NCI-H69 (cell line): ENCODE measurements around the gene SSC4D.
A peak's percentile ranks its signal among the peaks of the same experiment; 100 is the strongest.
"Not testable (repeated sequence)": the region's sequence is repeated elsewhere in the genome, so short reads cannot be mapped to it uniquely, and the experiment has no call there.

Experiments used
- DNase-seq: peaks from one replicate; lab custom pipeline; 2025; lab: John Stamatoyannopoulos, UW

SSC4D gene

DNA sequence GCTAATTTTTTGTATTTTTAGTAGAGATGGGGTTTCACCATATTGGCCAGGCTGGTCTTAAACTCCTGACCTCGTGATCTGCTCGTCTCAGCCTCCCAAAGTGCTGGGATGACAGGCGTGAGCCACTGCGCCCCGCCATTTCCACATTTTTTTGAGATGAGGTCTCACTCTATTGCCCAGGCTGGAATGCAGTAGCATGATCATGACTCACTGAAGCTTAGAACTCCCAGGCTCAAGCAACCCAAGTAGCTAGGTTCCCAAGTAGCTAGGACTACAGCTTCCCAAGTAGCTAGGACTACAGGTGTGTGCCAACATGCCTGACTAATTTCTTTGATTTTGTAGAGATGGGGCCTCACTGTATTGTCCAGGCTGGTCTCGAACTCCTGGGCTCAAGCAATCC is 11.6 kb upstream of the SSC4D start:
- DNase-seq: not testable (repeated sequence)

DNA sequence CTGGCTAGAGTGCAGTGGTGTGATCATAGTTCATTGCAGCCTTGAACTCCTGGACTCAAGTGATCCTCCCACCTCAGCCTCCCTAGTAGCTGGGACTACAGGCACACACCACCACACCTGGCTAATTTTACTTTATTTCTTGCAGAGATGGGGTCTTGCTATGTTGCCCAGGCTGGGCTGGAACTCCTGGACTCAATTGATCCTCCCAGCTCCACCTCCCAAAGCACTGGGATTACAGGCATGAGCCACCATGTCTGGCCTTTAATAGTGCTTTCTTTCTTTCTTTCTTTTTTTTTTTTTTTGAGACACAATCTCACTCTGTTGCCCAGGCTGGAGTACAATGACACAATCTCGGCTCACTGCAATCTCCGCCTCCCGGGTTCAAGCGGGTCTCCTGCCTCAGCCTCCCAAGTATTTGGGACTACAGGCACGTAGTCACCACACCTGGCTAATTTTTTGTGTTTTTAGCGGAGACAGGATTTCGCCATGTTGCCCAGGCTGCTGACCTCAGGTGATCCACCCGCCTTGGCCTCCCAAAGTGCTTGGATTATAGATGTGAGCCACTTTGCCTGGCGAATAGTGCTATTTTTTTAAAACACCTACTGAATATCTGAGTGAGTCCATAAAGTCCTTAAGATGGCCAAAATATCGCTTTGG is 8.3 kb upstream of the SSC4D start:
- DNase-seq: not testable (repeated sequence)

DNA sequence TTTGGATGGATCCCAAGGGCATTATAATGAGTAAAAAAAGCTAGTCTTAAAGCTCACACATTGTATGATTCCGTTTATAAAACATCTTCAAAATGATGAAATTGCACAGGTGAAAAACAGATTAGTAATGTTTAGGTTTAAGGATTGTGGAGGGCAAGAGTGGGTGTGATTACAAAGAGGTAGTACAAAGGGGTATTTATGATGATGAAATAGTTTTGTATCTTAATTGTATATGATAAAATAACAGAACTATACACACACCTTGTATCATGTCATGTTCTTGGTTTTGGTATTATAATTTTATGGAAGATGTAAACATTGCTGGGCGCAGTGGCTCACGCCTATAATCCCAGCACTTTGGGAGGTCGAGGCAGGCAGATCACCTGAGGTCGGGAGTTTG is 2.8 kb upstream of the SSC4D start:
- DNase-seq: no peak

- no peak for DNase-seq
Observed at GRCh38 chr7:76411626-76412025, 2.1 kb upstream of the SSC4D start.

GRCh38 chr7:76408121-76408560 is 1.4 kb downstream of the SSC4D start:
- no peak for DNase-seq

- DNase-seq: no peak
Observed at GRCh38 chr7:76407718-76408117, 1.8 kb downstream of the SSC4D start.

DNA sequence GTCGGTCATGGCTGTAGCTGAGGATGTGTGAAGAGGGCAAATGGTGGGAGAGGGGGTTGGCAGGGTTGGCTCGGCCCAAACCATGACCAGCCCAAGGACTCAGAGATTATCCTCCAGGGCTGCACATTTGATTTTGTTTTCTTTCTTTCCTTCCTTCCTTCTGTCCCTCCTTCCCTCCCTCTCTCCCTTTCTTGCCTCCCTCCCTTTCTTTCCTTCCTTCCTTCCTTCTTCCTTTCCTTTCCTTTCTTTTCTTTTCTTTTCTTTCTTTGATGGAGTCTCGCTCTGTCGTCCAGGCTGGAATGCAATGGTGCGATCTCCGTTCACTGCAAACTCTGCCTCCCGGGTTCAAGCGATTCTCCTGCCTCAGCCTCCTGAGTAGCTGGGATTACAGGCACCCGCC is 3.8 kb downstream of the SSC4D start:
- DNase-seq: no peak

DNA sequence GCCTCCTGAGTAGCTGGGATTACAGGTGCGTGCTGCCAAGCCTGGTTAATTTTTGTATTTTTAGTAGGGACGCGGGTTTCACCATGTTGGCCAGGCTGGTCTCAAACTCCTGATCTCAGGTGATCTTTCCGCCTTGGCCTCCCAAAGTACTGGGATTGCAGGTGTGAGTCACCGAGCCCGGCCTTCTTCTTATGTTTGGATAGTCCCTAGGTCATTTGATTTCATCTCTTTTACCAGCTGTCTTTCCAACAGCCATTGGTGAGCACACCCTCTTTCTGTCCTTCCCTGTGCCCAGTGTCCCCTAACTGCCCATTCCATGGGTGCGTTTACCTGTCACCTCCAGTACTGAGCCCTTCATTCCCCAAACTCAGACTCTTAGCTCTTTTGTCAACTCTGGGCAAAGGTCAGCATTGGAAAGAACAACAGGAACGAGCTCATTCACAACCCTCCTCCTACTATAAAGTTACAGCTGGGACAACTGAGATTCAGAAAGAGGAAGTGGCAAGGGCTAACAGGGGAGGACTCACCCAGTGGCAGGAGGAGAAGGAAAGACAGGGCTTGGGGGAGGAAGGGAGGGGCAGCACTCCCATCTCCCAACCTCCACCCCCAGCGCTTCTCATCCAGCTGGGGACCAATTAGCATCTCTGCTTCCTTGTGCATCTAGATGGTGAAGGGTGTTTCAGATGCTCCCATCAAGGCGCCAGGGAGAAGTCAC is 5.6 kb downstream of the SSC4D start:
- DNase-seq: no peak

DNA sequence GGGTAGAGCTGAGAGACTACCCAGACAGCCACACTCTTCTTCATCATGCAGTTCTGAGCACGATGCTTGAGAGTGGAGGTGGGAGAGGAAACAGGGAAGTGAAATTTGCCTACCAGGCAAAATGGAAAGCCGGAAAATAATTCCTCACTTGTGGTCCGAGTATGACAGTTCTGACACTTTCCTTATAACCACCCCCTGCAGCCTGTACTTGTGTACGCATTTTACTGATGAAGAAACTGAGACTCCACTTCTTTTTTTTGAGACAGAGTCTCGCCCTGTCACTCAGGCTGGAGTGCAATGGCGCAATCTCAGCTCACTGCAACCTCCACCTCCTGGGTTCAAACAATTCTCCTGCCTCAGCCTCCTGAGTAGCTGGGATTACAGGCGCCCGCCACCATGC is 6.4 kb downstream of the SSC4D start:
- not testable (repeated sequence) for DNase-seq

DNA sequence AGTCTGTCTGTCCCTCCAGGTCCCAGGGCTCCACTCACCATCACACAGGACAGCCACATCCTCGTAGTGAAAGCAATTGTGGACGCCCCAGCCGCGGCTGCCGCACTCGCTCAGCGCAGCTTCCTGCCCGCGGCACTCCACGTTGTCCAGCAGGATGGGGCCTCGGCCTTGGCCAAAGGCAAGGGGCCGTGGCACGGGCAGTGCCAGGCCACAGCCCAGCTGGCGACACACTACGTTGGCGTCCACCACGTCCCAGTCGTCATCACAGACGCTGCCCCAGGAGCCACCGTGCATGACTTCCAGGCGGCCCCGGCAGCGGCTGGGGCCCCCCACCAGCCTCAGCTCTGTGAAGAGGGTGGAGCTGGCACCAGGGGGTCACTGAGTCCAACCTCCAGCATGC is 9.2 kb downstream of the SSC4D start:
- no peak for DNase-seq

DNA sequence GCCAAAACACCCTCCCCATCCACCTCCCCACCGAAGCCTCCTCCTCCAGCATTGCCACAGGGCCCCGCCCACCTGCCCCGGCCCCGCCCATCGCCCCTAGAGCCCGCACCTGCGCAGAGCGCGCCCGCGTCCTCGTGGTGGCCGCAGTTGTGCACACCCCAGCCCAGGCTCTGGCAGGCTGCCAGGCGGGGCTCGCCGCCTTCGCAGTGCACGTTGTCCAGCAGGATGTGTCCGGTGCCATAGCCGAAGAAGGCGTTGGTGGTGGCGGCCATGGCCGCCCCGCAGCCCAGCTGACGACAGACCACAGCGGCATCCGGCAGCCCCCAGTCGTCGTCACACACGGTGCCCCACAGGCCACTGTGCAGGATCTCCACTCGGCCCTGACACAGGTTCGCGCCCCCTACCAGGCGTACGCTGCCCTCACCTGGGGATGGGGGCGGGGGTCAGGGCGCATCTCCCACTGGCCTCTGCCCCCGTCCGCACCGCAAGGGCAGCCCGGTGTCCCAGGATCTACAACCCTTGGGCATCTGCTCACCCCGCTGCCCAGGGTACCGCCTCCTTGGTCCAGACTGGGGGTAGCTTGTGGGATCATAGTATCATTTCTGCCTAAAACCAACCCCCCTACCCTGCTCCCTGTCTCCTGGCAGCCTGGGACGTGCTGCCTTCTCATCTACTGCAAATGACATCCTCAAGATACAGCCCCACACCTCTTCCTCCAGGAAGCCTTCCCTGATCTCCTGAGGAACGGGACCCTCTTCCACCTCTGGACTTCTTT is 11.9 kb downstream of the SSC4D start:
- DNase-seq: peak; percentile 95

GRCh38 chr7:76396864-76397263 is 12.6 kb downstream of the SSC4D start:
- DNase-seq: no peak

DNA sequence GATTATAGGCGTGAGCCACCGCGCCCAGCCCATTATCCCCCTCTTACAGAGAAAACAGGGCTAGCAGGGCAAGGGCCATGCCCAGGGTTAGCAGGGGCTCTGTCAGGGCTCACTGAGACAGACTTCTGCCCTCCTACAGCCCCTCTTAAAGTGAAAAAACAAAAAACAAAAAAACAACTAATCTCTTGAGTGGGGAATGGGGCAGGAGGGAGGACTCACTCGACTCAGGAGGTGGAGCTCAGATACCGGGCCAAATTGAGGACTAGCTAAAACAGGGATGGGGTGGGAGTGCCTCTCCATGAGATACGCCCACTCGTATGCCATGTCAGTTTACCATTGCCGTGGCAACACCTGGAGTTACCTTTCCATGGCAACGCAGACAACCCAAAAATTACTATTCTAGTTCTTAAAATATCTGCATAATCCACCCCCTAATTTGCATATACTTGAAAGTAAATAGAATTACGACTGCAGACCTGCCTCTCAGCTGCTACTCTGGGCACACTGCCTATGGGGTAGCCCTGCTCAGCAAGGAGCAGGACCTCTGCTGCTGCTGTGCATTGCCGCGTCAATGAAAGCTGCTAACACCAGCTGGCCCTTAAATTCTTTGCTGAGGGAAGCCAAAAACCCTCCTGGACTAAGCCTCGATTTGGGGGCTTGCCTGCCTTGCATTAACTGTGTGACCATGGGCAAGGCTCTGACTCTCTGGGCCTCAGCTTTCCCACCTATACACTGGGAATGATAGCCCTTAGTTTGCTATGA is 13.4 kb downstream of the SSC4D start:
- DNase-seq: peak; percentile 88

- DNase-seq: not testable (repeated sequence)
Observed at GRCh38 chr7:76395605-76395964, 13.9 kb downstream of the SSC4D start.

- DNase-seq: peak; percentile 49
Observed at GRCh38 chr7:76394957-76395356, 14.5 kb downstream of the SSC4D start.

GRCh38 chr7:76393116-76394031 is 16.1 kb downstream of the SSC4D start:
- DNase-seq: peak; percentile 96

- no peak for DNase-seq
Observed at GRCh38 chr7:76392531-76393115, 16.9 kb downstream of the SSC4D start.

DNA sequence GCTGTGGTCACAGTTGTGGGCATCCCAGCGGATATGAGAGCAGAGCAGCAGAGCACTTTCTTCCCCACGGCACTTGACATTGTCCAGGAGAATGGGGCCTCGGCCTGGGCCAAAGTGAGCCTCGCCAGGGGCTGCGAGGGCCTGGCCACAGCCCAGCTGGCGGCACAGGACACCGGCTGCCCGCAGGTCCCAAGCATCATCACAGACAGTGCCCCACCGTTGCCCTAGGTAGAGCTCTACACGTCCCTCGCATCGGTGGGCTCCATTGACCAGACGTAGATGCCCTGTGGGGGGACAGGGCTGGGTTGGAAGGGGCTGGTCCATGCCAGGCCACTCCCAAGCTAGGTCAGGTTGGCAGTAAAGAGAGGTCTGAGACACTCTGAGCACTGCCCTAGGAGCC is 19.4 kb downstream of the SSC4D start:
- no peak for DNase-seq

DNA sequence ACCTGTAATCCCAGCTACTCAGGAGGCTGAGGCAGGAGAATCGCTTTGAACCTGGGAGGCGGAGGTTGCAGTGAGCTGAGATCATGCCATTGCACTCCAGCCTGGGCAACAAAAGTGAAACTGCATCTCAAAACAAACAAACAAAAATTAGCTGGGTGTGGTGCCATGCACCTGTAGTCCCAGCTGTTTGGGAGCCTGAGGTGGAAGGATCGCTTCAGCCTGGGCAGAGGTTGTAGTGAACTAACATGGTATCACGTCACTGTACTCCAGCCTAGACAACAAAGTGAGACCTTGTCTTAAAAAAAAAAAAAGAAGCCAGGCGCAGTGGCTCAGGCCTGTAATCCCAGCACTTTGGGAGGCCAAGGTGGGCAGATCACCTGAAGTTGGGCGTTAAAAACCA is 21.7 kb downstream of the SSC4D start:
- DNase-seq: peak; percentile 29

DNA sequence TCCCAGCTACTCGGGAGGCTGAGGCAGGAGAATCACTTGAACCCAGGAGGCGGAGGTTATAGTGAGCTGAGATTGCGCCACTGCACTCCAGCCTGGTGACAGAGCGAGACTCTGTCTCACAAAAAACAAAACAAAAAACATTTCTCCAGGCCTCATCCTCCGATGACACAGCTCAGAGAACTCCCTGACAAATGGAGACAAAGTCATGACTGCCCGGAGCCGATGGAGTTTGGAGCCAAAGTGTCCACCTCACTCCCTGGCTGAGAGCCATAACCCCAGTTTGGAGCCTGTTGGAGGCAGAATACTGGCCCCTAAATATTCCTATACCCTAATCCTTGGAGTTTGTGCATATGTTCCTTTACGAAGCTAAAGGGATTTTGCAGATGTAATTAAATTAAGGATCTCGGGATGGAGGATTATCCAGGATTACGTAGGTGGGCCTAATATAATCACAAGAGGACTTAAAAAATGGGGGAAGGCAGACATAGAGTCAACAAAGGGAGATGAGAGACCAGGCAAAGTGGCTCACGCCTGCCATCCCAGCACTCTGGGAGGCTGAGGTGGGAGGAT is 22.7 kb downstream of the SSC4D start:
- no peak for DNase-seq
